SU-DHL-6 (cell line): ENCODE results near the gene NOC2L.

Experiments used
- EZH2phosphoT487 ChIP-seq: fragments of 200-600 bp; sonication (generic), shearing (Covaris generic); conservative IDR thresholded peaks from 2 replicates; pipeline ENCODE4 v1.6.1; 2018; ENCODE audit warnings: mild to moderate bottlenecking, antibody characterized with exemption, low read length, moderate library complexity, mixed read lengths
- TF ChIP-seq, protein P1 (sequence below): fragments of 200-600 bp; sonication (generic); IDR thresholded peaks from one replicate; pipeline ENCODE4 v1.5.1; 2017; ENCODE audit warnings: antibody characterized with exemption, mild to moderate bottlenecking, low read length, moderate library complexity; ENCODE audit not compliant: insufficient read depth, poor library complexity, severe bottlenecking

DNA sequence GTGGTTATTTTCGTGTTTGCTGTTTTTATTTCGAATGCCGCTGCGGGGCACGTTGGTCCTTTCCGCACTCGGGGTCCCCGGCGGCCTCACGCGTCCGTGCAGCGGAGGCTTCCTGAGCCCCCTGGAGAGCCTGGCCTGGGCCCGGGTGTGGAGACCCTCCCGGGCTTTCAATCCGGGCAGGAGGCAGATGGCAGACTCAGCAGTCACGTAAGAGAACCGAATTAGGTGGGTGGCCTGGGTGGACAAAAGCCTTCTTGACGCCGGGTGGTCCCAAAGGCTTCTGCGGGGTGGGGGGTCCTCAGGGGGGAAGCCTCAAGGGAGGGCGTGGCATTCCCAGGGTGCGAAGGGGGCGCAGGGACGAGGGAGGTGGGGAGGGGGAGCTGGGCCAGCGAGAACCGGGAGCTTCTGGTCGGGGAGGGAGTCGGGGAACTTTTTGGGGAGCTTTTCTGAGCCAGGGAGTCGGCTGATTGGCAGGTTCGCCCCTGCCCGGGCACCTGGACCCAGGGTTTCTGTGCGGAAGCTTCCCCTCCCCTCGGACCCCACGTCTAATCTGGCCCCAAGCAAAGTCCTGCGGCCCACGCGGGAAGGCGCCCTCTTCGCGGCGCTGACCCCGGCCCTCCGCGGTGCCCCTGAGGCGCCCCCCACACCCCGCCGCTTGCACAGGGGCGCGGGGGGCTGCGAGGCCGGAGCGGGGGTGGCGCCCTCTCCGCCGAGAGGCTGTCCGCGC is 42.2 kb upstream of the NOC2L start:
- TF ChIP-seq, protein P1, sequence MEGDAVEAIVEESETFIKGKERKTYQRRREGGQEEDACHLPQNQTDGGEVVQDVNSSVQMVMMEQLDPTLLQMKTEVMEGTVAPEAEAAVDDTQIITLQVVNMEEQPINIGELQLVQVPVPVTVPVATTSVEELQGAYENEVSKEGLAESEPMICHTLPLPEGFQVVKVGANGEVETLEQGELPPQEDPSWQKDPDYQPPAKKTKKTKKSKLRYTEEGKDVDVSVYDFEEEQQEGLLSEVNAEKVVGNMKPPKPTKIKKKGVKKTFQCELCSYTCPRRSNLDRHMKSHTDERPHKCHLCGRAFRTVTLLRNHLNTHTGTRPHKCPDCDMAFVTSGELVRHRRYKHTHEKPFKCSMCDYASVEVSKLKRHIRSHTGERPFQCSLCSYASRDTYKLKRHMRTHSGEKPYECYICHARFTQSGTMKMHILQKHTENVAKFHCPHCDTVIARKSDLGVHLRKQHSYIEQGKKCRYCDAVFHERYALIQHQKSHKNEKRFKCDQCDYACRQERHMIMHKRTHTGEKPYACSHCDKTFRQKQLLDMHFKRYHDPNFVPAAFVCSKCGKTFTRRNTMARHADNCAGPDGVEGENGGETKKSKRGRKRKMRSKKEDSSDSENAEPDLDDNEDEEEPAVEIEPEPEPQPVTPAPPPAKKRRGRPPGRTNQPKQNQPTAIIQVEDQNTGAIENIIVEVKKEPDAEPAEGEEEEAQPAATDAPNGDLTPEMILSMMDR = no peak
- TF ChIP-seq EZH2phosphoT487 = no peak
